Measurements from ENCODE around the gene DOK6. TPM values are rescaled to one million over a fixed set of nuclear protein-coding genes. Genes with fewer than 3 reads are reported as not detected.

DOK6 gene
- total RNA-seq, 1 donor from 2014 or later = not detected

DNA sequence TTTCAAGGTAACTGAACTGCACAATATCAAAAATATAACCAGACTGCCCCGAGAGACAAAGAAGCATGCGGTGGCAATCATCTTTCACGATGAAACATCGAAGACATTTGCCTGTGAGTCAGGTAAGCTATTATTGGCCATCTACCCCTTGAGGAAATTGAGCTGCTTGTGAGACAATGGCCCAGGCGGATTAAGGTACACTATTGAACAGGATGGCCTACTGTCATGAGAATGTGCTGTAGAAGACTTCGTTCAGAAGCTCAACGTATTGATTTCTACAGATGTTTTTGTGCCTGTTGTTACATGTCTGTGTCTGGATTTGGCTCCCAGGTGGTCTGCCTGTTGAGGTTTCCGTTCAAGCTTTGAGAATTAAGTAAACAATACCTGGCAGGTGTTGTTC, 198.7 kb downstream of the DOK6 start:
- Histone ChIP-seq H3K36me3 (no peaks in the 10 kb centered on the region), H3K4me3 (no peak overlapping the region), H3K4me1 (no peaks in the 10 kb centered on the region), H3K27ac (no peak overlapping the region), H3K27me3 (no peaks in the 10 kb centered on the region), H3K9me3 (no peaks in the 10 kb centered on the region)
- TF ChIP-seq, protein P1, sequence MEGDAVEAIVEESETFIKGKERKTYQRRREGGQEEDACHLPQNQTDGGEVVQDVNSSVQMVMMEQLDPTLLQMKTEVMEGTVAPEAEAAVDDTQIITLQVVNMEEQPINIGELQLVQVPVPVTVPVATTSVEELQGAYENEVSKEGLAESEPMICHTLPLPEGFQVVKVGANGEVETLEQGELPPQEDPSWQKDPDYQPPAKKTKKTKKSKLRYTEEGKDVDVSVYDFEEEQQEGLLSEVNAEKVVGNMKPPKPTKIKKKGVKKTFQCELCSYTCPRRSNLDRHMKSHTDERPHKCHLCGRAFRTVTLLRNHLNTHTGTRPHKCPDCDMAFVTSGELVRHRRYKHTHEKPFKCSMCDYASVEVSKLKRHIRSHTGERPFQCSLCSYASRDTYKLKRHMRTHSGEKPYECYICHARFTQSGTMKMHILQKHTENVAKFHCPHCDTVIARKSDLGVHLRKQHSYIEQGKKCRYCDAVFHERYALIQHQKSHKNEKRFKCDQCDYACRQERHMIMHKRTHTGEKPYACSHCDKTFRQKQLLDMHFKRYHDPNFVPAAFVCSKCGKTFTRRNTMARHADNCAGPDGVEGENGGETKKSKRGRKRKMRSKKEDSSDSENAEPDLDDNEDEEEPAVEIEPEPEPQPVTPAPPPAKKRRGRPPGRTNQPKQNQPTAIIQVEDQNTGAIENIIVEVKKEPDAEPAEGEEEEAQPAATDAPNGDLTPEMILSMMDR (IDR thresholded peaks at IDR 0.05) = no peak
- intact Hi-C loops (cut with DNase I) = no loop called here
- DNase-seq (ENCODE audit: low spot score in 2 of 2) = no peak

DNA sequence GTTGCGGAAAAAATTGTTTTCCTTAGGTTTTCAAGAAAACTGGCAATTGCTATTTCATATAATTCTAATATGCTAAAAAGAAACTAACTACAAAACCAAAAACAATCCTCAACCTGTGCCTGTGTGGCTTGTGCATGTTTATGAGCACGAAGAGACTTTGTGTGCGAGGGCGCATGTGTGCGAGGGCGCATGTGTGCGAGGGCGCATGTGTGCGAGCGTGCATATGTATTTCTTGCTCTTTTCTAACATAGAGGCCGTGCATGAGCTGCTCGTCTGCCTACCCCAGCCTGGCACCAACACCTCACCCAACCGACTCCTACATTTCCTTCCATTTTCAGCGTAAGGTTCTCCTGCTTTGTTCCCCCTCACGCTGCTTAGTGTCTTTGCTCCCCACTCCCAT, 211.6 kb downstream of the DOK6 start:
- H3K4me3 ChIP-seq = no peak overlapping the region
- intact Hi-C loops (cut with DNase I) = no loop called here
- H3K27ac ChIP-seq = no peak overlapping the region
- TF ChIP-seq, protein P1 (IDR thresholded peaks at IDR 0.05) = no peak
- no peaks in the 10 kb centered on the region for H3K4me1 ChIP-seq
- no peak for DNase-seq (ENCODE audit: low spot score in 2 of 2)
- no peaks in the 10 kb centered on the region for H3K36me3 ChIP-seq
- no peaks in the 10 kb centered on the region for H3K9me3 ChIP-seq
- H3K27me3 ChIP-seq = no peaks in the 10 kb centered on the region

GRCh38 chr18:69616114-69616513, 215.4 kb downstream of the DOK6 start:
- DNase-seq (ENCODE audit: low spot score in 2 of 2) = no peak
- TF ChIP-seq, protein P1 (IDR thresholded peaks at IDR 0.05) = no peak
- Histone ChIP-seq H3K4me3 (no peak overlapping the region), H3K36me3 (no peaks in the 10 kb centered on the region), H3K4me1 (no peaks in the 10 kb centered on the region), H3K27me3 (no peaks in the 10 kb centered on the region), H3K27ac (no peak overlapping the region), H3K9me3 (no peaks in the 10 kb centered on the region)
- intact Hi-C loops (cut with DNase I) = no loop called here

DNA sequence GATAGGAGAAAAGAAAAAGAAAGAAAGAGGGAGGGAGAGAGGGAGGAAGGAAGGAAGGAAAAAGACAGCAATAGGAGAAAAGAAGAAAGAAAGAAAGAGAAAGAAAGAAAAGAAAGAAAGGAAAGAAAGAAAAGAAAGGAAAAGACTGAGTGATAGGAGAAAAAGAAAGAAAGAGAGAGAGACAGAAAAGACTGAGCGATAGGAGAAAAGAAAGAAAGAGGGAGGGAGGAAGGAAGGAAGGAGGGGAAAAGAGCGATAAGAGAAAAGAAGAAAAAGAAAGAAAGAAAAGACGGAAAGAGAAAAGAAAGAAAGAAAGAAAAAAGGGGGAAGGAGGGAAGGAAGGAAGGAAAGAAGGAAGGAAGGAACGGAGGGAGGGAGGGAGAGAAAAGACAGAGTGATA, 216.7 kb downstream of the DOK6 start:
- no peaks in the 10 kb centered on the region for H3K27me3 ChIP-seq
- DNase-seq (ENCODE audit: low spot score in 2 of 2) = no peak
- no peaks in the 10 kb centered on the region for H3K4me1 ChIP-seq
- TF ChIP-seq, protein P1 (IDR thresholded peaks at IDR 0.05) = no peak
- no peak overlapping the region for H3K27ac ChIP-seq
- H3K4me3 ChIP-seq = no peak overlapping the region
- H3K9me3 ChIP-seq = no peaks in the 10 kb centered on the region
- no peaks in the 10 kb centered on the region for H3K36me3 ChIP-seq
- intact Hi-C loops (cut with DNase I) = no loop called here

DNA sequence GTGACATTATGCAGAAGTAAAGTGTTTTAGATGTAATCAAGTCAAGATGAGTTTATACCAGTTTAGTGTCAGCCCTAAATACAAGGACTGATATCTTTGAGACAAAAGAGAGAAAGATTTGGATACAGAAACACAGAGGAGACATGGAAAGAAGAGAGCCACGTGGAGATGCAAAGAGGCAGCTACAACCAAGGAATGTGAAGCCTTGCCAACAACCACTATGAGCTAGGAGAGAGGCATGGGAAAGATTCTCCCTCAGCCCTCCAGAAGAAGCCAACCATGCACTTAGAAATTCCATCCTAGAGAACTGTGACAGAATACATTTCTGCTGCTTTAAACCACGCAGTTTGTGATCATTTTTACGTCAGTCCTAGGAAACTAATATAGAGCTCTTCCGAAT, 217.2 kb downstream of the DOK6 start:
- Histone ChIP-seq H3K36me3 (no peaks in the 10 kb centered on the region), H3K27me3 (no peaks in the 10 kb centered on the region), H3K4me3 (no peak overlapping the region), H3K9me3 (no peaks in the 10 kb centered on the region), H3K4me1 (no peaks in the 10 kb centered on the region), H3K27ac (no peak overlapping the region)
- DNase-seq (ENCODE audit: low spot score in 2 of 2) = no peak
- TF ChIP-seq, protein P1 (IDR thresholded peaks at IDR 0.05) = no peak
- intact Hi-C loops (cut with DNase I) = no loop called here

DNA sequence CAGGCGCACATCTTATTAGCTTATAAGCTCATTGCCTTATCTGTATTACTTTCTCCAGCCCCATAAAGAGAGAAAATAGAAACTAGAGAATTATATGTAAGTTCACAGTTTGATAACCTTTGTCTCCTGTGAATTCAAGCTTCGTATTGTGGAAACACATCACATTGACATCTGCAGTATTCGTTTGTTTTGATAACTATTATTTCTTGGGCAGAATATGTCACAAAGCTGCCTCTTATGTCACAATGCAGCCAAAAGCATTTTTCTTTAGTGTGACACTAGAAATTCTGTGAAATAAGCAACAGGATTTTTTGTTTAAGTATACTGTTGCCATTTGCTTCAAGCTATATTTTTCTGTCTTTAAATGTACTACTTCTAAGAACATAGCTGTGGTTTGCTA, 221.5 kb downstream of the DOK6 start:
- TF ChIP-seq, protein P1 (IDR thresholded peaks at IDR 0.05) = no peak
- DNase-seq (ENCODE audit: low spot score in 2 of 2) = no peak
- Histone ChIP-seq H3K36me3 (no peaks in the 10 kb centered on the region), H3K27me3 (no peaks in the 10 kb centered on the region), H3K4me1 (no peaks in the 10 kb centered on the region), H3K9me3 (no peaks in the 10 kb centered on the region), H3K27ac (no peak overlapping the region), H3K4me3 (no peak overlapping the region)
- intact Hi-C loops (cut with DNase I) = no loop called here
